Lung (tissue), 12 donors: ENCODE results near the gene RPS16. TPM values are rescaled to one million over a fixed set of nuclear protein-coding genes. Genes with fewer than 3 reads are reported as not detected.

Experiments used
- ATAC-seq: fragments of 200-7000 bp; cut with Tn5 transposase; one replicate; pipeline ENCODE4 v1.9.1; 2020; ENCODE audit warnings: moderate number of reproducible peaks; ENCODE audit not compliant: insufficient read depth, low FRiP score
- DNase-seq, 3 donors: peaks; one replicate each; pipeline ENCODE4 v3.0.0-alpha.2; 2013 to 2017
- H3K27ac ChIP-seq, 2 donors: one replicate each; pipeline ENCODE4 v1.5.1; 2013; ENCODE audit warnings: mild to moderate bottlenecking in 2 of 2, moderate library complexity in 2 of 2, control low read depth in 1 of 2, inconsistent platforms in 1 of 2, low read depth in 1 of 2, low read length in 1 of 2
- H3K27me3 ChIP-seq, 3 donors: one replicate each; pipeline ENCODE4 v1.5.1; 2013; ENCODE audit warnings: low read length in 2 of 3; ENCODE audit not compliant: control insufficient read depth in 3 of 3, insufficient read depth in 3 of 3
- H3K36me3 ChIP-seq, 4 donors: one replicate each; pipeline ENCODE4 v1.5.1; 2013; ENCODE audit warnings: low read length in 4 of 4, mild to moderate bottlenecking in 1 of 4, moderate library complexity in 1 of 4; ENCODE audit not compliant: control insufficient read depth in 4 of 4, insufficient read depth in 4 of 4
- H3K4me1 ChIP-seq, 5 donors: one replicate each; pipeline ENCODE4 v1.5.1; 2013; ENCODE audit warnings: low read length in 5 of 5, mild to moderate bottlenecking in 2 of 5, moderate library complexity in 1 of 5; ENCODE audit not compliant: control insufficient read depth in 5 of 5, insufficient read depth in 5 of 5
- H3K4me3 ChIP-seq: one replicate; pipeline ENCODE4 v1.5.1; 2013; ENCODE audit warnings: mild to moderate bottlenecking, control low read depth, moderate library complexity
- H3K9ac ChIP-seq, 2 donors: one replicate each; pipeline ENCODE4 v1.5.1; 2013; ENCODE audit warnings: low read length in 2 of 2, control low read depth in 1 of 2; ENCODE audit not compliant: insufficient read depth in 1 of 2
- H3K9me3 ChIP-seq, 4 donors: one replicate each; pipeline ENCODE4 v1.5.1; 2013; ENCODE audit warnings: low read length in 3 of 4, mild to moderate bottlenecking in 1 of 4, moderate library complexity in 1 of 4; ENCODE audit not compliant: control insufficient read depth in 4 of 4, insufficient read depth in 3 of 4
- CTCF ChIP-seq: IDR thresholded peaks from 2 replicates; pipeline ENCODE4 v1.5.1; 2012; ENCODE audit warnings: mild to moderate bottlenecking; ENCODE audit errors: control extremely low read depth, extremely low read depth
- WGBS, 2 donors: extraction: QIAGEN DNeasy Blood & Tissue Kit; methylation state at CpG; one replicate each; pipeline ENCODE4 v1.1.7; 2013; 5-methylcytosine and 5-hydroxymethylcytosine counted together
- polyA plus RNA-seq, 2 donors: library from polyadenylated mRNA; stranded (reverse); fragments of 200-250 nt; gene quantifications; one replicate each; pipeline ENCODE4 v1.2.1, GENCODE V29; 2013
- total RNA-seq, 2 donors: library from RNA; depleted of rRNA in 1 of 2; stranded (reverse); fragments of >200 nt in 1 of 2; gene quantifications; one replicate each; pipeline ENCODE4 v1.2.1, GENCODE V29; 2014 to 2021
- donor health status: control.
- donor health status: control.
- donor health status: Bipolar disorder and iron deficiency.
- donor health status: healthy.
- donor health status: DM: yes; HTN: yes; CAD: no.

Gene RPS16
- total and polyA plus RNA-seq, 4 donors, result 108 to 3,242 (median 2,120) TPM

GRCh38 chr19:39405261-39405957 is 30.3 kb downstream of the RPS16 start:
- Histone ChIP-seq H3K4me1 (peaks cover 0 to 39% (median 14%) of the 10 kb centered on the region in 5 donors), H3K4me3 (no peak overlapping the region), H3K27ac (peak overlapping the region; percentile 55 to 97), H3K27me3 (no peaks in the 10 kb centered on the region), H3K9me3 (no peaks in the 10 kb centered on the region), H3K9ac (no peak overlapping the region), H3K36me3 (peaks cover 0 to 12% (median 6%) of the 10 kb centered on the region in 4 donors)
- ATAC-seq (no peak), DNase-seq (no peak)
- 89 to 91% methylated on average over 17 of the region's 17 CpGs for WGBS, 2 donors
- TF ChIP-seq CTCF, result no peak

- WGBS, 2 donors, result 1% methylated on average over 43 of the region's 43 CpGs
- H3K27ac ChIP-seq, result peak overlapping the region; percentile 93 to 100
- peak; percentile 51 for ATAC-seq
- H3K9ac ChIP-seq, result peak overlapping the region; percentile 72 to 86
- peaks cover 0 to 12% (median 7%) of the 10 kb centered on the region in 4 donors for H3K36me3 ChIP-seq
- TF ChIP-seq CTCF, result no peak
- peak overlapping the region; percentile 14 for H3K4me3 ChIP-seq
- H3K27me3 ChIP-seq, result no peaks in the 10 kb centered on the region
- H3K4me1 ChIP-seq, result peaks cover 0 to 29% (median 12%) of the 10 kb centered on the region in 5 donors
- no peaks in the 10 kb centered on the region for H3K9me3 ChIP-seq
- DNase-seq, result peak; percentile 95 to 97 (median 97)
Measured at GRCh38 chr19:39403331-39404312, 32.1 kb downstream of the RPS16 start.

- Histone ChIP-seq H3K4me1 (peaks cover 0 to 31% (median 15%) of the 10 kb centered on the region in 5 donors), H3K36me3 (peaks cover 0 to 10% (median under 1%) of the 10 kb centered on the region in 4 donors), H3K9me3 (no peaks in the 10 kb centered on the region), H3K9ac (peak overlapping the region; percentile 13 to 72), H3K4me3 (peak overlapping the region; percentile 12), H3K27ac (peak overlapping the region; percentile 93 to 100), H3K27me3 (no peaks in the 10 kb centered on the region)
- peak; percentile 23 for ATAC-seq
- no peak for TF ChIP-seq CTCF
- DNase-seq, result peak; percentile 95 to 98 (median 96)
- WGBS, 2 donors, result 2% methylated on average over 49 to 59 of the region's 59 CpGs
Measured at GRCh38 chr19:39402346-39403300, 33.1 kb downstream of the RPS16 start.
